Activated naive CD4-positive, alpha-beta T cell treated with anti-CD3 and anti-CD28 coated beads, Interleukin-2, amount 50 U/mL, for 16 hours (primary cell): Measurements from ENCODE around the gene ABCA1.
A peak's percentile ranks its signal among the peaks of the same experiment; 100 is the strongest.
"Not testable (repeated sequence)": the region's sequence is repeated elsewhere in the genome, so short reads cannot be mapped to it uniquely, and the experiment has no call there.

Experiments
- DNase-seq: peaks from one replicate; pipeline ENCODE4 v3.0.0-alpha.2; 2020

ABCA1 gene, protein sequence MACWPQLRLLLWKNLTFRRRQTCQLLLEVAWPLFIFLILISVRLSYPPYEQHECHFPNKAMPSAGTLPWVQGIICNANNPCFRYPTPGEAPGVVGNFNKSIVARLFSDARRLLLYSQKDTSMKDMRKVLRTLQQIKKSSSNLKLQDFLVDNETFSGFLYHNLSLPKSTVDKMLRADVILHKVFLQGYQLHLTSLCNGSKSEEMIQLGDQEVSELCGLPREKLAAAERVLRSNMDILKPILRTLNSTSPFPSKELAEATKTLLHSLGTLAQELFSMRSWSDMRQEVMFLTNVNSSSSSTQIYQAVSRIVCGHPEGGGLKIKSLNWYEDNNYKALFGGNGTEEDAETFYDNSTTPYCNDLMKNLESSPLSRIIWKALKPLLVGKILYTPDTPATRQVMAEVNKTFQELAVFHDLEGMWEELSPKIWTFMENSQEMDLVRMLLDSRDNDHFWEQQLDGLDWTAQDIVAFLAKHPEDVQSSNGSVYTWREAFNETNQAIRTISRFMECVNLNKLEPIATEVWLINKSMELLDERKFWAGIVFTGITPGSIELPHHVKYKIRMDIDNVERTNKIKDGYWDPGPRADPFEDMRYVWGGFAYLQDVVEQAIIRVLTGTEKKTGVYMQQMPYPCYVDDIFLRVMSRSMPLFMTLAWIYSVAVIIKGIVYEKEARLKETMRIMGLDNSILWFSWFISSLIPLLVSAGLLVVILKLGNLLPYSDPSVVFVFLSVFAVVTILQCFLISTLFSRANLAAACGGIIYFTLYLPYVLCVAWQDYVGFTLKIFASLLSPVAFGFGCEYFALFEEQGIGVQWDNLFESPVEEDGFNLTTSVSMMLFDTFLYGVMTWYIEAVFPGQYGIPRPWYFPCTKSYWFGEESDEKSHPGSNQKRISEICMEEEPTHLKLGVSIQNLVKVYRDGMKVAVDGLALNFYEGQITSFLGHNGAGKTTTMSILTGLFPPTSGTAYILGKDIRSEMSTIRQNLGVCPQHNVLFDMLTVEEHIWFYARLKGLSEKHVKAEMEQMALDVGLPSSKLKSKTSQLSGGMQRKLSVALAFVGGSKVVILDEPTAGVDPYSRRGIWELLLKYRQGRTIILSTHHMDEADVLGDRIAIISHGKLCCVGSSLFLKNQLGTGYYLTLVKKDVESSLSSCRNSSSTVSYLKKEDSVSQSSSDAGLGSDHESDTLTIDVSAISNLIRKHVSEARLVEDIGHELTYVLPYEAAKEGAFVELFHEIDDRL (N-terminal part only)

DNA sequence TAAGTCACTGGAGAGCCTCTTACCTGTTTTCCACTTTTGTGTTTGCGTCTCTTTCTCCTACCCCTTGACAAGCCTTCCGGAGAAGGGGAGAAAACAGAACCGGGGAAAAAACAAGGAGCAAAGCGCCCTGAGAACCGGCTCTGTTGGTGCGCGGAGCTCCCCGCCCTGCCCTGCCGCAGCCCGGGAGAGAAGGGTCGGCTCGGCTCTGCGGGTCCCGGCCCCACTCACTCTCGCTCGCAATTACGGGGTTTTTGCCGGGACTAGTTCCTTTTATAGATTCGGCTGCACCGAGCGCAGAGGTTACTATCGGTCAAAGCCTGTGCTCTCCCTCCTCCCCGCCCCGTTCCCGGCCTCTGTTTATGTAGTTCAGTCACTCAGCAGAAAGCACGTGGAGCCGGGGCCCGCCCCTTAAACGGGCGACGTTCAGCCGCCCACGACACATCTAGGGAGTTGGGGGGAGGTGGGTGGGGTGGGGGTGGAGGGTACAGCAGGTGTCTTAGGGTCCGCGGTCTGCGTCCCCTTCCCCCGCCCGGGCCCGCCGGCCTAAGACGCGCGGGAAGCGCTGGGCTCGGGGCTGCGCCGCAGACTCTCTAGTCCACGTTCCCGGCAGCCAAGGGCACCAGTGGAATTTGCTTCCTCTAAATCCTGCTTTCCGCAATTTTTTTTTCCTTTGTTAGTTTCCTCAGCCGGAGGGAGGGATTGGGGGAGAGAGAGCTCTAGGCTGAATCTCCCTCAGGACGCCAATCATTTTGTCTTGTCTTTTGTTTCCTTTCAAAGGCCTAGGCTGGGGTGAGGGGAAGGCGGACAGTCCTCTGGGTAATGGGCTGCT lies at the start of gene ABCA1:
TSS of gene ABCA1 (minus strand) at position 244 of the 829 bp plus-strand sequence. CDS start 24,476 bp downstream, outside the sequence.
- peak; percentile 74 for DNase-seq

GRCh38 chr9:104977580-104977979 lies 49.6 kb upstream of the ABCA1 start:
- no peak for DNase-seq

DNA sequence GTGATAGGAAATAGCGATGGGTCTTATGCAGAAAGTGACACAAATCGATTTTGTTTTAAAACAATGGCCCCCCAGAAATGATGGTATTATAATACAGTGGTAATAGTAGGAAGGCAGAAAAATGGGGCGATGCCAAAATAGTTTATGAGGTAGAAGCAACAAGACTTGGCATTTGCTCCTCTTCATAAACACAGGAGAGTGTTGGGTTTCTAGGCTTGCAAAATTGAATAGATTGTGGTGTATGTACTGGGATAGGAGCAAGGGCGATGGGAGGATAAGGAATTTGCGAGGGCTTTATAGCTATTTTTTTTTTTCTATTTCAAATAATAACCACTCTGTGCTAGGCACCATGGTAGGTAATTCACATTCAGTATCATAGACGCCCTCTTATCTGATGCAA lies 49.2 kb upstream of the ABCA1 start:
- DNase-seq, result no peak

DNA sequence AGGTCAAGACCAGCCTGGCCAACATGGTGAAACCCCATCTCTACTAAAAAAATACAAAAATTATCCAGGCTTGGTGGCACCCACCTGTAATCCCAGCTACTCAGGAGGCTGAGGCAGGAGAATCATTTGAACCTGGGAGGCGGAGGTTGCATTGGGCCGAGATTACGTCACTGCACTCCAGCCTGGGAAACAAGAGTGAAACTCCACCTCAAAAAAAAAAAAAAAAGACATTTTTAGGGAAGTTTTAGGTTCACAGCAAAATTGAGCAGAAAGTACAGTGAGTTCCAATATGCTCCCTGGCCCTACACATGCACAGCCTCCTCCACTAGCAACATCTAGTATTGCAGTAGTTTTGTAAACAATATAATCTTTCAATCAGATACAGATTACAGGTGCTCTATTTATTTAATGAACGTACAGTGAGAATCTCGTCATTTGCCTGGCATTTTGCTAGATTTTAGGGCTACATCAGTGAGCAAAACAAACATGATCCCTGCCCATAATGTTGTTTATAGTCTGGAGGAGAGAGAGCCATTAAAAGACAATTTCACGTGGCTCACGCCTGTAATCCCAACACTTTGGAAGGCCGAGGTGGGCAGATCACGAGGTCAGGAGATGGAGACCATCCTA lies 48.1 kb upstream of the ABCA1 start:
- not testable (repeated sequence) for DNase-seq

DNA sequence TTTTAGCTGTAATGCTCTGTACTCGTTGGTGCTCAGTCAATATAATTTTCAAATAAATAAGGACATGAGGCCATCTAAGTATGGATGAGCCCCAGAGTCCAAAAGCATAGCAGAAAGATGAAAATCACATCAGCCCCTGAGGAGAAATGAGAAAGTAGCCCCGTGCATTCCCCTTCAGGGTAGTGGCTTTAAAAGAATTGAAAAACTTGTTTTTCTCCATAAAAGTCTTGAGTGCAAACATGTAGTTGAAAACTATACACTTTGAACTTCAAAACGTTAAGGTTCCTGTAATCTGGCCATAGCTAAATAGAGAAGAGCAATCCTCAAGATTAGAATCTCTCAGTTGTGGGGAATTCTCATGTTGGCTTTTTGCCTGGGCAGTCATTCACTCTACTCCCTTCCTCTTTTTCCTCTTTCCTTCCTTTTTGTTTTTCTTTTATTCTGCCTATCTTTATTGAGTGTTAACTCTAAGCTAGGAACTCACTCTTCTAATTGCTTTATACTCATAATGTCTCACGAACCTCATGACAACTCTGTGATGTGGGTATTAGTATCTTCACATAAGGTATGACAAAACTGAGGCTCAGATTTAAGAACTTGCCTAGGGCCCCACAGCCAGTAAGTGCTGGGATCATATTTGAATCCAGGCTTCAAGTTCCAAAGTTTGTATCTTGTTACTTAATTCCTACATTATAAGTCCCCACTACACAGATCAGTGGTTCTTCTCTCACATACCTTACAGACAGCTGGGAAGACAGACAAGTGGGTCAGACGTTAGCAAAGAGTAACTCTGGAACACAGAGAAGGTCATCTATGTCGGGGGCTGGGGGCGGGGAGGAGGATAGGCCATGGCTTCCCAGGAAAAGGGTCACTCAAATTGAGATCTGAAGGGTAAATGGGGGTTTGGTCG lies 46.4 kb upstream of the ABCA1 start:
- DNase-seq, result no peak

DNA sequence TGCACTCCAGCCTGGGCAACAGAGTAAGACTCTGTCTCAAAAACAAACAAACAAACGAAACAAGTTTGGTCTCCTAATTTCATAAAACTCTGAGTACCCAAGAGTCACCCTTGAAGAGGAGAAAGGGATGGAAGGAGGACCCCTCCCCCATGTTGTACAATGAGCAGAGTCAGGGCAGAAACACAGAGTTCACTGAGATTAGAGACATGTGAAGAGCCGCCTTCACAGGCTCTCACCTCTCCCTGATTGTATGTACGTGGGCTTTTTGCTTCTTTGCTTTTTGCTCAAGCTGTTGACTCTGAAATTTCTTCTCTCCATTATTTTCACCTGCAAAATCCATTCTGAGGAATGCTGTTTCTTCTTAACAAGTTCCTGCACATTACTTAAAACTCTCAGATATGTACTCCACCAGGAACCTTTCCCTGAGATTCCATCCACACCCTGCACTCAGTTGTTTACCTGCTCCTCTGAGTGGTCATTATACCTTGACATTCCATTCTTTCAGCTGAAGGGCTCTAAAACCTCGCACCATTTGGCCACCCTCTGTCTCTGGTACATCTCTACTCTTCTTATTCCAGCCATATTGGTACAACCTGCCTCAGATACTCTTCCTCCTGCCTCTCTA lies 44.4 kb upstream of the ABCA1 start:
- no peak for DNase-seq

DNA sequence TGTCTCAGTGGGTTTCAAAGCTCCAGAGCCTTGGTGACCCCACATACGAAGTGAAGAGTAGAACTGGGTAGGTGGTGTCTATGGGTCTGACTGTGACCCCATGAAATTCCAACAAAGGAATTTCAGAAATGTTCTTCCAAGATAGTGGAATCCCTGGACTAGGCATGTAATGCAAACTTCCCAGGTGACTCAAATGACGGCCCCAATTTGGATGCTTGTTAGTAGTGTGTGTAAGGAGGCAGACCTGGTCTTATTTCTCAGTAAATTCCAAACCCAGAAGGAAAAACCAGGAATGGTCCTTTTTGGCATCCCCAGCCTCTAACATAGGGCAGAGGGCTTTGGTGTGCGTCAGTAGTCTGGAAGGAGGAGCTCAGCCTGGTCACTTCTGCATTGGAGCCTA lies 43.6 kb upstream of the ABCA1 start:
- no peak for DNase-seq

DNA sequence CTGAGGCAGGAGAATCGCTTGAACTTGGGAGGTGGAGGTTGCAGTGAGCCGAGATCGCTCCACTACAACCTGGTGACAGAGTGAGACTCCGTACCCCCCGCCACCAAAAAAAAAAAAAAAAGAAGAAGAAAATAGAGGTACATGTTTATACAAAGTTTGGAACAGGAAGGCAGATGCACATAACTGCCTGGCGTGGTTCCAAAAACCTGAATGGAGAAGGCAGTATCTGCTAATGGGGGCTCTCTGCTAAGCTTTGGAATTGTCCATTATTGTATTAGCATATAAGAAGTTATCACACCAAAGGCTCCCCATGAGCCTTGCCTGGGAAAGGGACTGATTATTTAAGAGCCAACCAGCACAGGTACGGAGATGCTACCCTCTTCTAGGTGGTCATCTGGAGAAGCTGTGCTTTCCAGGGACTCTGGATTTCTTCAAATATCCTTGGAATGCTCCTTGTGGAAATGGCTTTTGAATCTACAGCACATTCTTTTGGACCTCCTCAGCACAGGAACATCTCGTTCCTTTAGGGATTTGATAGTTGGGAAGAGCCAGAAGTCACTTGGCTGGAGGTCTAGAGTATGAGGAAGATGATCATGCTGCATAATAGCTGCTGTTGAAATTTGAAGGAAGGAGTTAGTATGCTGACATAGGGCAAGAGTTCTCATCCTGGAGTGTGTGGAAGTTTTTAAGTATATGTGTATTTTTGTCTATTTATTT lies 42.5 kb upstream of the ABCA1 start:
- DNase-seq, result no peak

- DNase-seq, result no peak
Measured at GRCh38 chr9:104969116-104969515, 41.2 kb upstream of the ABCA1 start.

- peak; percentile 89 for DNase-seq
Measured at GRCh38 chr9:104968025-104968982, 40.3 kb upstream of the ABCA1 start.

GRCh38 chr9:104963076-104963475 lies 35.1 kb upstream of the ABCA1 start:
- no peak for DNase-seq

DNA sequence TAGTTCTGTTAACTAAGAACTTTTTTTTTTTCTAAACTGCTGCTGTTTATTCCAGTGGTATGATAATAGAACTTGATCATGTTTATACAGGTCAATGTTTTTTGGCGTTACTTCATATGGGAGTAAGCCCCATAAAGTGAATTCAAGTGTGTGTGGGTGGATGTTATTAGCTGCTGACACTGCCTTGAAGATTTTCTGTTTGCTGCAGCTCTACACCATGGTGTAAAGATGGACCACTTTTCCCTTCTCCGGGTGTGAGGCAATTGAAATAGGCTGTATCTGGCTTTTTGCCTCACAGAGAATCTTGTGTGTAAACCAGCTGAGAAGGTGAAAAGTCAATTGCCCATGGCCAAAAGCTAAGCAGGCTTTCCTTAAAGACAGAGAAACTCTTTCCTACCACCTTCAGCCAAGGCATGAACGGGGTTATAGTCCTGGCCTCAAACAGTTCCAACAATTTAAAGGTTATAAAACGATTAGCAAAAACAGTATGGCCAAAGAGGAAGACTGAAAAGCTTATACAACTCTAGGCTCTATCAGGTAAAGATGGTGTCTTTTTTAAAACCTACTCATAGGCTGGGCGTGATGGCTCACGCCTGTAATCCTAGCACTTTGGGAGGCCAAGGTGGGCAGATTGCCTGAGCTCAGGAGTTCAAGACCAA lies 33.9 kb upstream of the ABCA1 start:
- DNase-seq, result no peak

DNA sequence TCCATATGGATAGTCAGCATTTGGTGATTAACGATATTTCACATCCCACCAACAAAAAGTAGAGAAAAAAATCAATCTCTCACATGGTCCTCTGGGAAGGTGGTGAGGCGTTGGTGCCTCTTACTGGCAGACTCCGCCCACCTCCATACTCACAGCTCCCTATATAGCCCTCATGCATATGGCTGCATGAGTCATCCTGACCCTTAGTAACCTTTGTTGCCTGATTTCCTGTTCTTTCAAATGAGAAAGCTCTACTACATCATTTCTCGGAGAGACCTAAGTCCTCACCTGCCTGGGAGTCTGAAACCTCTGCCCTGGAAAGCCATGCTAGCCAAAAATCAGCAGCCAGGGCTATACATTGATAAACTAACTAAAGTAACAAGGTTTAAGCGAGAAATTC lies 33.3 kb upstream of the ABCA1 start:
- DNase-seq, result peak; percentile 58

DNA sequence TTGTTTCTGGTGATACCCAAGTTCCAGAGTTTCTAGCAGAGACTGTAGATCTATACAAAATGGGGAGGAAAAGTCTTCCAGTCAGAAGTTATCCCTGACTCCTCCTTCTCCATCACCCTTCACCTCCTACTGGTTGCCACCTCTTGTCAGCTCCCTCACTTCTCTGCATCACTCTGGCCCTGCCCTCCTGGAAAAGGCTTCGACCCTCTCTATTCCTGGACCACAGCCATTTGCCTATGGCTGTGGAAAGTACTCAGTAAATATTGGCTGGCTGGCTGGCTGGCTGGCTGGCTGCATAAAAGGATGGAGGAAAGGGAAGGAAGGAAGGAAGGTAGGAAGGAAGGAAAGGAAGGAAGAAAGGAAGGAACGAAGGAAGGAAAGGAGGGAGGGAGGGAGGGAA lies 32.7 kb upstream of the ABCA1 start:
- DNase-seq, result no peak

DNA sequence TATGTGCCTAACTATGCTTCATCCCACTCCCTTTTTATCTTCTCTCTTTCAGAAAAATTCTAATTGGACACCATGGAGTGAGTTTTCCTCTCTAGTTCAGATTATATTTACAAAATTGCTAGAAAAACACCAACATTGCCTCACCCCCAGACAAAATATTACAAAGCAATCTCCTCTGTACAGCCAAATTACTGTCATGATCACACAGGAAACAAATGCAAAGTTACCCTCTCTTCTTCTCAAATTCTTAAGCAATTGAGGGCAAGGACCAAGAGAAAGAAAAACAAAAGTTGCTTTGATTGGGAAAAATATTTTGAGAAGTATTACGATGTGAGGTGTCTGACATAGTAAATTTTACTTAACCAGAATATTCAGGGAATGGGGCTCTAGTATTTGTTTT lies 30.8 kb upstream of the ABCA1 start:
- DNase-seq, result no peak

DNA sequence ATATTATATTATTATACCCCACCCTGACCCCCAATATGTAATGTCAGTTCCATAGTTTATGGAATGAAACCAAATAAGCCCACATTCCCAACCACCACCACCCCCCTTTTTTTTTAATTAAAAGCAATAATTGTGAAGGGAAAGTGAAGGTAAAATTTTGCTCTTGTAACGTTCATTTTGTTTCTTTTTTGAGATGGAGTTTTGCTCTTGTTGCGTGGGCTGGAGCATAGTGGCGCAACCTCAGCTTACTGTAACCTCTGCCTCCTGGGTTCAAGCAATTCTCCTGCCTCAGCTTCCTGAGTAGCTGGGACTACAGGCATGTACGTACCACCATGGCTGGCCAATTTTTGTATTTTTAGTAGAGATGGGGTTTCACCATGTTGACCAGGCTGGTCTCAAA lies 30.1 kb upstream of the ABCA1 start:
- DNase-seq, result not testable (repeated sequence)

- no peak for DNase-seq
Measured at GRCh38 chr9:104951487-104951886, 23.5 kb upstream of the ABCA1 start.

- no peak for DNase-seq
Measured at GRCh38 chr9:104950838-104951237, 22.9 kb upstream of the ABCA1 start.
